Activated CD4-positive, alpha-beta T cell treated with anti-CD3 and anti-CD28 coated beads, Interleukin-2, Interleukin-6, amounts not matched to agents 100 ng/mL and 50 ng/mL, durations not matched to agents 16 hours and 8 hours (primary cell): Measurements from ENCODE around the gene CREG2.
A peak's percentile ranks its signal among the peaks of the same experiment; 100 is the strongest.

Experiments used
- DNase-seq: peaks from one replicate; pipeline ENCODE4 v3.0.0-alpha.2; 2020

CREG2 gene

DNA sequence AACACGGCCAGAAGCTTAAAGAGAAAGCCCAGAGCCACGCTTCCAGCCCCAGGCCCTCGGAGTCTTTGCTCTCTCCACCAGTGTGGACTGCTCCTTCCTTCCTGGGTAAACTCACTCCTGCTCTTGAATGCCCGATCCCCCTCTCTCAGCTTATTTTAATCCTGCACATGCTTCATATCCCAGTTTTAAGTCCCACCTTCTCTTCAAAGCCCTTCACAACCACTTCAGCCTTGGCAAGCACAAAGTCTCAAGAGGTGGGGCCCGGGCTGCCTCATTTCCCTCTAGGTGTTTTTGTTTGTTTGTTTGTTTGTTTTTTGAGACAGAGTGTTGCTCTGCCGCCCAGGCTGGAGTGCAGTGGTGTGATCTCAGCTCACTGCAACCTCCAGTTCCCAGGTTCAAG, 21.6 kb upstream of the CREG2 start:
- no peak for DNase-seq

DNA sequence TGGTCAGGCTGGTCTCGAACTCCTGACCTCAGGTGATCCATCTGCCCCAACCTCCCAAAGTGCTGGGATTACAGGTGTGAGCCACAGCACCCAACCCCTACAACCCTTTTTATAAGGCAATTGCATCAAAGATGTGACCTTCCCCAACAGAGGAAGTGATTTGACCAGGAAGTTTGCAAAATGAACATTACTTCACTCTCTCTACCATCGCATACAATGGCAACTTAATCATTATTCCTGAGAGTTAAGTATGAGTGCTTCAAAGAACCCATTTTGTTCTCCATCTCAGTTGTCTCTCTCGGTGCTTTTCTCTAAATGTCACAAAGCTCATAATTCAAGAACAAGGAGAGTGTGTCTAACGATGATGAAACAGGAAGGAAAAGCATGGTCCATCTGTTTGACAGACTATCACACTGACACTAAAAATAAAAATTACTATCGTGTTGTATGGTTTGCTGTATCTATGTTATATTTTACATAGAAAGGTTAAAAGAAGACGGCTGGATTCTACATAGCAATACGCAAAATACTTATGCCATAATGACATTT, 18.1 kb upstream of the CREG2 start:
- DNase-seq: no peak

GRCh38 chr2:101403745-101404144, 16.4 kb upstream of the CREG2 start:
- no peak for DNase-seq

GRCh38 chr2:101402630-101403029, 15.3 kb upstream of the CREG2 start:
- DNase-seq: peak; percentile 38

- no peak for DNase-seq
These were observed 14.6 kb upstream of the CREG2 start for GRCh38 chr2:101401906-101402305.

DNA sequence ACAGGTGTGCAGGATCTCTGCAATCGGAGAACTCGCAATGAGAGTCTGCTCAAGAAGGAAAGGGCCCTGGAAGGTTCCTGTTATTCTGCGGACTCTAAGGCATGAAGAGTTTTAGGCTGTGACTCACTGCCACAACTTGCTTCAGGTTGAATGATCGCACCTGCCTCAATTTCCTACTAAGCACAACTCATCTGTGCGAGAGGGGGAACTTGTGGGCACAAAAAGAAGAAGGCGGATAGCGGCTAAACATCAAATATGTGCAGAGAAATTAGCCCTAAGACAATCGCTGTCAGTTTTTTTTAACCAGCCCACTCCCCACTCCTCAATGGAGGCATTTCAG, 14.0 kb upstream of the CREG2 start:
- DNase-seq: no peak

DNA sequence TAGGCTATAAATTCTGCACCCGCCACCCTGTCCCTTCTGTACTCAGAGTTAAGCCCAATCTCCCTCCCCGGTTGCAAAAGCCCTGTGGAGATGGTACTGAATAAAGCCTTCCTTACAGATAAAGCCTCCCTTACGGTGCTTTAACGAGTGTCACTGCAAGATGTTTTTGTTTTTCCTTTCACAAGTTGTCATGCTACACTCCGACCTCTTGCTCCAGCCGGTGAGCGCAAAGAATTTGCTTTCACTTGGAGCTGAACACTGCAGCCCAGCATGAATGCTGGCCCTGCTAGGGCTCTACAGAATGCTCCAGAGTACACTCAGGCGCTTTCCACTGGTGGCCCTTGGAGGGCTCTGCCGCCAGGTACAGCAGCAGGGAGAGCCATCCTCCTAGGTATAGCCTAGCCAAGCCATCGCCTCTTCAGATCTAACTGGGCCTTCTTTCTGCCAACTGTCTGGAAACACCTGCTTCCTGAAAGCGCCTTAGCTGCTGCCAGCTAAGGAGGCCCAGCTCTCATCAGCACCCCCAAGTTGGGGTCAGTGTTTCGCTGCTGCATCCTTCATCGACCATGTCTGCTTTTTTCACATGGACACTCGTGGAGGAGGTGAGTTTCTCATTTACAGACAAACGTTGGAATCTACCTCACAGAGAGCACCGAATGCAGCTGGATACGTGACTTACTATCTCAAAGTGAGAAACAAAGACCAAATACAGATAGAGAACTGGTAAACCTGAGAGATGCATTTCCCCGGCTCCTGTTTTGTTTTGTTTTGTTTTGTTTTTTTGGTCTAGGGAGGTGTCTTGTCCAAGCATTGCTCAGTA, 13.4 kb upstream of the CREG2 start:
- DNase-seq: no peak

GRCh38 chr2:101400048-101400447, 12.7 kb upstream of the CREG2 start:
- DNase-seq: no peak

GRCh38 chr2:101399021-101399799, 11.9 kb upstream of the CREG2 start:
- DNase-seq: no peak

DNA sequence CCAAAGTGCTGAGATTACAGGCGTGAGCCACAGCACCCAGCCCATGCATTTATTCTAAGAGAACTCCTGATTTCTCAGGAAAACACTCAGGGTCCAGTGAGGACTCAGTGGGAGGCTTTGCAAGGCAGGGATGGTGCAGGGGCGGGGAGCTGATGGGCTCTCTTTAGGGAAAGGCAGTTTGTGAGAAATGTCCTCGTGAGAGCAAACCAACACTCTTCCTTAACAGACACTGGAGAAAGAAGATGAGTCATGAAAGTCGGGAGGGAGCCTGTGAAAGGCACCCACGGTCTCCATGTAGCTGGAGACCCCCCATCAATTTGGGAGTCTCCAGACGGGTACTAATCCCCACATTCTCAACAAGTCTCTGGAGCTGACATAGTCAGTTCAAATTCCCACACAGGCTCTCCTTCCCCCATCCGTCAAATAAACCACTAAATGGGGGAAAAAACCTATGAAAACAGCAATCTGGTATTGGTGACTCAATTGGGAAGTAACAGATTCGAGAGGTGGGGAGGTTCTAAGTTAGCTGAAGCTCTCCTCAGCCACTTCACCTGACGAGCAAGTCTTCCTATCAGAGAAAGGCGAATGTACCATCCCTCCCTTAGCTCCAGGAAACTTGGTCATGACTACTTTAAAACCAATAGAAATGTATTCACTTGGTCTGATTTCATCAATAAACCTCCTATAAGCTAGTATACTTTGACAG, 11.0 kb upstream of the CREG2 start:
- peak; percentile 62 for DNase-seq

- DNase-seq: peak; percentile 35
These were observed 9.0 kb upstream of the CREG2 start for GRCh38 chr2:101396316-101396717.

- peak; percentile 38 for DNase-seq
These were observed 8.4 kb upstream of the CREG2 start for GRCh38 chr2:101395545-101396315.

- peak; percentile 12 for DNase-seq
These were observed 929 bp upstream of the CREG2 start for GRCh38 chr2:101388232-101388631.

GRCh38 chr2:101386599-101387150, 628 bp downstream of the CREG2 start:
- no peak for DNase-seq

GRCh38 chr2:101383016-101383541, 4.2 kb downstream of the CREG2 start:
- DNase-seq: no peak

DNA sequence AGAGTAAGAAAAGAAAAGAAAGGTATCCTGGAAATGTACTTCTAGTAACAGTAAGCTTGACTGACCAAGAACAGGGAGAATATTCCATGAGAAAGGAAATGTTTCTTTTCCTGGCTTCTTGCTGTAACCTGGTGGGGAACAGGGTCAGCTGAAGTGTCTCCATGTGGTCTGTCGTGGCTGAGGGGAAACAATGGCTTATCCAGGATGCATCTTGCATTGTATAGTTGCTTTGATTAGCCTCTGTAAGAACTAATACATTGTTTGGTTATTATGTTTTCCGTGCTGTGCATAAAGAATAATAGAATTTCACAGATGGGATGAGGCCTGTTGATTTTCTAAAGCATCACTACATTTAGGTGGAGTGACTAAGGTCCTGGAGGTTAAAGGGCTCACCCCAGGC, 4.9 kb downstream of the CREG2 start:
- no peak for DNase-seq

DNA sequence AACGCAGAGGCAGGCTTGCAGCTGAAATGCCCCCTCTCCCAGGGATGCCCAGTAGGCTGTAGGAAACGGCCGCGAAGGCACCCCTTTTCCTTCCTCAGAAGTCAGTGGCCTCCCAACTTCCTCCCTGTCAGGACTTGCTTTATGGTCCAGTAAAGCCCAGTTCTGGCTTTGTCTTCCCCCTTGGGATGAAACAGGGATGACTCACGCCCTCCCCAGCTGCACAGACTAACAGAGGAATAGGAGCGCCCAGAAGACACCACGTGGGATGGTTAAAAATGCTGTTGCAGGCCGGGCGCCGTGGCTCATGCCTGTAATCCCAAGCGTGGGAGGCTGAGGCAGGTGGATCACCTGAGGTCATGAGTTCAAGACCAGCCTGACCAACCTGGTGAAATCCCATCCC, 6.9 kb downstream of the CREG2 start:
- DNase-seq: no peak

DNA sequence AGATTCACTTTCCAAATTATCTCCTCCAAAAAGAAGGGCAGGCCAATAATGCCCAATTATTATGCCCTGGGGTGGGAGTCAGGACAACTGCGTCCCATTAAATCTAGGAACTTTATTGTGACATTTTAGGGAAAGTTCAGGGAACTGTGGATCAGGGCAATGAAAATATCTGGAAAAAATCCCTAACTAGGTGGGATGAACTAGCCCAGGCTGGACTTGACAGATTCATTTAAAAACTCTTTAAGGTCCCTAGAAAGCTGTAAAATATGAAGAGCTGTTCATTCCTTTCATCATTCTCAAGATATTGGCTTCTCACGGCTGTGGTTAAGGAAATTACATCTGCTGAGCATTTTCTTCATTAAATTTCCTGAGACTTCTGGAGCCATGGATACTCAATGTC, 8.2 kb downstream of the CREG2 start:
- DNase-seq: no peak

DNA sequence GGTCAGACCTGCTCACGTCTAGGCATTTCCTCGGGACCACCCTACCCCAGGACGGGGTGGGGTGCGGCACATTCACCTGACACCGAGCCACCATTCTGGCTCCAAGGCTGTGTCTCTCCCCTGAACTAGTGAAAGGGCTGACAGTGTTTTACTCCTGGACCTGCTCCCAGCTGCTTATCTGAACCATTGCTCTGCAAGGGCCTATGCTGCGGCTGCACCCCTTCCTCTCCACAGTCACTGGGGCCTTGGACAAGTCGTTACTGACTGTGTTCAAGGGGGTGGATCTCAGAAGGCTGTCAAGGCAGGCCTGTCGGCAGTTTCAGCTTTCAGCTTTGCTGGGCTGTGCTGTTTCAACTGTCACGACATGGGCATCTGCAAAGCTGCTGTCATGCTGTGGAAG, 11.7 kb downstream of the CREG2 start:
- DNase-seq: no peak

- DNase-seq: no peak
These were observed 12.3 kb downstream of the CREG2 start for GRCh38 chr2:101374821-101375561.

- DNase-seq: no peak
These were observed 14.5 kb downstream of the CREG2 start for GRCh38 chr2:101372792-101373191.
